ENCODE measurements around the gene SLITRK1.

Gene SLITRK1

DNA sequence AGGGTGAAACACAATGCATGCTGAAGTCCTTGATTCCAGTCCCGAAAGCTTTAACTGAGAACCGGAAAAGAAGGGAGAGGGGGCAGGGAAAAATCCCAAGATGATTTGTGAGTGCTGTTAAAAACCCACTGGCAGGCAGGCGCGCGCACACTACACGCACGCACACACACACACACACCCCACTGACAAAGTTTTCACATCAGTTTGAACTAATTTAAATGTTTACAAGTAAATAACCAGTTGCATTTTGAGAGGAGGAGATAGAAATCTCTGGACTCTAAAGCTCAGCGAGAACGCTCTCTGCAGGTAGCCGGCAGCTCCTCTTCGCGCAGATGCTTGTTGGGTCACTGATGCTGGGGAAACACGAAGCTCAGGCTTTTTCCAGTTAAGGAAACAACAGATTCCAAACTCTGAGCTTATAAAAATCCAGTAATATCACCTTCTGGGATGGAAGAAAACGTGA is 818 bp upstream of the SLITRK1 start:
- H3K79me2 ChIP-seq (ENCODE audit: control insufficient read depth, insufficient read depth, low read length, unreplicated experiment) = no peaks in the 10 kb centered on the region
- peaks cover 17% of the 10 kb centered on the region for H3K4me1 ChIP-seq (ENCODE audit: control insufficient read depth, insufficient read depth, low read length, unreplicated experiment)
- no peak overlapping the region for H3K27ac ChIP-seq (ENCODE audit: low read depth, low read length)
- no peaks in the 10 kb centered on the region for H3K36me3 ChIP-seq (ENCODE audit: insufficient read depth, low read length)
- peaks cover 57% of the 10 kb centered on the region for H3K27me3 ChIP-seq (ENCODE audit: insufficient read depth, low read length)
- no peak overlapping the region for H2AFZ ChIP-seq (ENCODE audit: low read length, unreplicated experiment)
- H3K4me3 ChIP-seq (ENCODE audit: low read depth, low read length) = no peak overlapping the region

- Histone ChIP-seq H3K27me3 (ENCODE audit: insufficient read depth, low read length) (peaks cover 57% of the 10 kb centered on the region), H2AFZ (ENCODE audit: low read length, unreplicated experiment) (no peak overlapping the region), H3K4me1 (ENCODE audit: control insufficient read depth, insufficient read depth, low read length, unreplicated experiment) (peaks cover 17% of the 10 kb centered on the region), H3K27ac (ENCODE audit: low read depth, low read length) (no peak overlapping the region), H3K4me3 (ENCODE audit: low read depth, low read length) (peak overlapping the region; percentile 76), H3K36me3 (ENCODE audit: insufficient read depth, low read length) (no peaks in the 10 kb centered on the region), H3K79me2 (ENCODE audit: control insufficient read depth, insufficient read depth, low read length, unreplicated experiment) (no peaks in the 10 kb centered on the region)
Measured at GRCh38 chr13:83882606-83882959, 309 bp upstream of the SLITRK1 start.

DNA sequence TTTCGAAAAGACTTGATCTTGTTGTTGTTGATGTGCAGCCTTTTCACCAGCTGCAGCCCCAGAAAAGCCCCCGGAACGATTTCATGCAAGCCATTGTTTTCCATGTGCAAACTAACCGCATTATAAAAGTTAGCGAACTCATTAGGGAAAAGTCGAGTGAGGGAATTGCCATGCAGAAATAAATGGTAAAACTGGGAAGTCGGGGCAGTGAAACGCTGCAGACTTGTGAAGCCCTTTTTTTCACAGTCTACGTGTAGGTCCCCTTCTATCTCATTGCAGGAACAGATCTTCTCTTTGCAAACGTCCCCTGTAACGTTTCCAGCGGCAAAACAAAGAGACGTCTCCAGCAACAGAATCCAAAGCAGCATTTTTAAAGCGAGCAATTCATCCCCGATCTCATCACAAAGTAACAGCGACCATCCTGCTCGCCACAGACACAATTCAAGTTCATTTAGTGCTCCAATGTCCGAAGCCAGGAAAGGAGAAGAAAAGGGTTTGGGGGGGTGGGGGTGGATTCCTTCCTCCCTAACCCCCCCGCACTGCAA is 1.1 kb downstream of the SLITRK1 start:
- peak overlapping the region; percentile 76 for H3K4me3 ChIP-seq (ENCODE audit: low read depth, low read length)
- no peak overlapping the region for H2AFZ ChIP-seq (ENCODE audit: low read length, unreplicated experiment)
- H3K4me1 ChIP-seq (ENCODE audit: control insufficient read depth, insufficient read depth, low read length, unreplicated experiment) = peaks cover 17% of the 10 kb centered on the region
- peaks cover 57% of the 10 kb centered on the region for H3K27me3 ChIP-seq (ENCODE audit: insufficient read depth, low read length)
- no peaks in the 10 kb centered on the region for H3K36me3 ChIP-seq (ENCODE audit: insufficient read depth, low read length)
- H3K27ac ChIP-seq (ENCODE audit: low read depth, low read length) = no peak overlapping the region
- H3K79me2 ChIP-seq (ENCODE audit: control insufficient read depth, insufficient read depth, low read length, unreplicated experiment) = no peaks in the 10 kb centered on the region

GRCh38 chr13:83880275-83881139 is 1.8 kb downstream of the SLITRK1 start:
- Histone ChIP-seq H3K4me1 (ENCODE audit: control insufficient read depth, insufficient read depth, low read length, unreplicated experiment) (peaks cover 17% of the 10 kb centered on the region), H2AFZ (ENCODE audit: low read length, unreplicated experiment) (no peak overlapping the region), H3K4me3 (ENCODE audit: low read depth, low read length) (peak overlapping the region; percentile 76), H3K36me3 (ENCODE audit: insufficient read depth, low read length) (no peaks in the 10 kb centered on the region), H3K27ac (ENCODE audit: low read depth, low read length) (no peak overlapping the region), H3K27me3 (ENCODE audit: insufficient read depth, low read length) (peaks cover 57% of the 10 kb centered on the region), H3K79me2 (ENCODE audit: control insufficient read depth, insufficient read depth, low read length, unreplicated experiment) (no peaks in the 10 kb centered on the region)

DNA sequence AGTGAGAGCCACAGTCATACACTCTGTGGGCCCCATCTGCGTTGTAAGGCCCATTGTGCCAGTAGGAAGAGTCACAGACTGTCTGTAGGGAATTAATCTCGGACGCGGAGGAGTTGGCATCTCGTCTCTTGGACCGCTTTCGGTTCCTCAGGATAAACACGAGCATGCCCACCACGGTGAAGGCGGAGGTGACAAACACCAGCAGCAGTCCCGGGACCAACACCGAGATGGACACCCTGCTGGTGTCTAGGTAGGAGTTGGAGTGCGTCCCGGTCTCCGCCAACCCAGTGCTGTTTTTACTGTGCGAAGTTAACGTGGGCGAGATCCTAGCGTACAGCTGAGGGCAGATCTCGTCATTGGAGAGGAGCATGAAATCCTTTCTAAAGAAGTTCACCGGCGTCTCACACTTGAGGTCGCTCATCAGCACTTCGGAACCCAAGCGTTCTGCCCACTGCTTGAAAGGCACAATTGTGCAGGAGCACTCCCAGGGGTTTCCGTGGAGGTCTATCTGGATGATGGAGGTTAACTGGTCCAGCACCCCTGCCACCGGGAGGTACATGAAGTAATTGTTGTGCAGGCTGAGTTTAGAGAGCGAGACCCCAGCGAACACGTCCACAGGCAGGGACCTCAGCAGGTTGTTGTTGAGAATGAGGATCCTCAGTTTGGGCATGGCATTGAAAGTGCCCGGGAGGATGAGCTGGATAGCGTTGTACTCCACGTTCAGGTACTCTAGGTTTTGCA is 2.7 kb downstream of the SLITRK1 start:
- peak overlapping the region; percentile 76 for H3K4me3 ChIP-seq (ENCODE audit: low read depth, low read length)
- H3K27me3 ChIP-seq (ENCODE audit: insufficient read depth, low read length) = peaks cover 53% of the 10 kb centered on the region
- H2AFZ ChIP-seq (ENCODE audit: low read length, unreplicated experiment) = no peak overlapping the region
- no peak overlapping the region for H3K27ac ChIP-seq (ENCODE audit: low read depth, low read length)
- H3K36me3 ChIP-seq (ENCODE audit: insufficient read depth, low read length) = no peaks in the 10 kb centered on the region
- H3K4me1 ChIP-seq (ENCODE audit: control insufficient read depth, insufficient read depth, low read length, unreplicated experiment) = peaks cover 17% of the 10 kb centered on the region
- H3K79me2 ChIP-seq (ENCODE audit: control insufficient read depth, insufficient read depth, low read length, unreplicated experiment) = no peaks in the 10 kb centered on the region

DNA sequence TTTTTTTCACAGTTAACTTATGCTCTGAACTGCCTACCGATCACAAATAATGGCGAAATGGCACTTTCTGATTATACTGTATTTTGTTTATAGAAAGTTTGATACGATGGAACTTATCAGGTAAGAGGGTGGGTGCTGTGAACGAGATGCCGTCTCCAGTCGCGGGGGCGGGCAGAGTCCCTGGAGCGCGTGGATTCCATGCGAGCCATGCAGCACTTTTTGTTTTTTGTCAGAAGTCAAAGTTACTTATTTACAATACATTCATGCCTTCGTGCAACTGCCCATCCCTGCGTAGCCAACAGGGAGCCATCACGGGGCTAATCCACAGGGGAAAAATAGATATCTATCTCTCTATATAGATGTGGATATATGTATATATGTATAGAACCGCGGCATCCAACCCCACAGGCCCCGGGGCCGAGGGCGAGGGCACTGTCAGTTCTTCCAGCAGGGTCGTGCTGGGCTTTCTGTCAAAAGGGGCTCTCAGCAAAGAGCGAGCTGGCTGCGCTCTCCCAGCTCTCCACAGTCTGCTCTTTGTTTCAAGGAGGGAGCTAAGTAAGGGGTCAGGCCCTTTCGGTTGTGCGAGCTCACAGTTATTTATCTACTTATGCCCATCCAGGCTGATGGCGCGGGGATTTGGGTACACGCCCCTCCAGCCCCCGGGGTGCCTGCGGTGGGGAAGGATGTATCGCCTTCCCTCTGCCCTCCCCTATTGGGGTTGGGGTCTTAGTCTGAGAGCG is 3.4 kb downstream of the SLITRK1 start:
- Histone ChIP-seq H3K27me3 (ENCODE audit: insufficient read depth, low read length) (peaks cover 48% of the 10 kb centered on the region), H3K27ac (ENCODE audit: low read depth, low read length) (no peak overlapping the region), H3K4me1 (ENCODE audit: control insufficient read depth, insufficient read depth, low read length, unreplicated experiment) (peaks cover 17% of the 10 kb centered on the region), H3K4me3 (ENCODE audit: low read depth, low read length) (peak overlapping the region; percentile 76), H3K79me2 (ENCODE audit: control insufficient read depth, insufficient read depth, low read length, unreplicated experiment) (no peaks in the 10 kb centered on the region), H2AFZ (ENCODE audit: low read length, unreplicated experiment) (no peak overlapping the region), H3K36me3 (ENCODE audit: insufficient read depth, low read length) (no peaks in the 10 kb centered on the region)

- H3K4me1 ChIP-seq (ENCODE audit: control insufficient read depth, insufficient read depth, low read length, unreplicated experiment) = peaks cover 17% of the 10 kb centered on the region
- H3K27me3 ChIP-seq (ENCODE audit: insufficient read depth, low read length) = peaks cover 37% of the 10 kb centered on the region
- H2AFZ ChIP-seq (ENCODE audit: low read length, unreplicated experiment) = no peak overlapping the region
- no peaks in the 10 kb centered on the region for H3K79me2 ChIP-seq (ENCODE audit: control insufficient read depth, insufficient read depth, low read length, unreplicated experiment)
- H3K4me3 ChIP-seq (ENCODE audit: low read depth, low read length) = no peak overlapping the region
- no peaks in the 10 kb centered on the region for H3K36me3 ChIP-seq (ENCODE audit: insufficient read depth, low read length)
- no peak overlapping the region for H3K27ac ChIP-seq (ENCODE audit: low read depth, low read length)
Measured at GRCh38 chr13:83877651-83878355, 4.5 kb downstream of the SLITRK1 start.

- Histone ChIP-seq H3K79me2 (ENCODE audit: control insufficient read depth, insufficient read depth, low read length, unreplicated experiment) (no peaks in the 10 kb centered on the region), H3K27me3 (ENCODE audit: insufficient read depth, low read length) (peaks cover 25% of the 10 kb centered on the region), H3K27ac (ENCODE audit: low read depth, low read length) (no peak overlapping the region), H3K36me3 (ENCODE audit: insufficient read depth, low read length) (no peaks in the 10 kb centered on the region), H2AFZ (ENCODE audit: low read length, unreplicated experiment) (no peak overlapping the region), H3K4me1 (ENCODE audit: control insufficient read depth, insufficient read depth, low read length, unreplicated experiment) (peaks cover 17% of the 10 kb centered on the region), H3K4me3 (ENCODE audit: low read depth, low read length) (no peak overlapping the region)
Measured at GRCh38 chr13:83876546-83876945, 5.7 kb downstream of the SLITRK1 start.

GRCh38 chr13:83867708-83868107 is 14.6 kb downstream of the SLITRK1 start:
- no peaks in the 10 kb centered on the region for H3K27me3 ChIP-seq (ENCODE audit: insufficient read depth, low read length)
- no peak overlapping the region for H2AFZ ChIP-seq (ENCODE audit: low read length, unreplicated experiment)
- no peaks in the 10 kb centered on the region for H3K36me3 ChIP-seq (ENCODE audit: insufficient read depth, low read length)
- H3K27ac ChIP-seq (ENCODE audit: low read depth, low read length) = no peak overlapping the region
- no peaks in the 10 kb centered on the region for H3K4me1 ChIP-seq (ENCODE audit: control insufficient read depth, insufficient read depth, low read length, unreplicated experiment)
- H3K79me2 ChIP-seq (ENCODE audit: control insufficient read depth, insufficient read depth, low read length, unreplicated experiment) = no peaks in the 10 kb centered on the region
- no peak overlapping the region for H3K4me3 ChIP-seq (ENCODE audit: low read depth, low read length)
